Measurements from ENCODE around the gene CKAP5. TPM values are rescaled to one million over a fixed set of nuclear protein-coding genes. Genes with fewer than 3 reads are reported as not detected.

CKAP5 gene
- total RNA-seq, 2 donors from 2014 or later = 98.1 to 164 TPM

DNA sequence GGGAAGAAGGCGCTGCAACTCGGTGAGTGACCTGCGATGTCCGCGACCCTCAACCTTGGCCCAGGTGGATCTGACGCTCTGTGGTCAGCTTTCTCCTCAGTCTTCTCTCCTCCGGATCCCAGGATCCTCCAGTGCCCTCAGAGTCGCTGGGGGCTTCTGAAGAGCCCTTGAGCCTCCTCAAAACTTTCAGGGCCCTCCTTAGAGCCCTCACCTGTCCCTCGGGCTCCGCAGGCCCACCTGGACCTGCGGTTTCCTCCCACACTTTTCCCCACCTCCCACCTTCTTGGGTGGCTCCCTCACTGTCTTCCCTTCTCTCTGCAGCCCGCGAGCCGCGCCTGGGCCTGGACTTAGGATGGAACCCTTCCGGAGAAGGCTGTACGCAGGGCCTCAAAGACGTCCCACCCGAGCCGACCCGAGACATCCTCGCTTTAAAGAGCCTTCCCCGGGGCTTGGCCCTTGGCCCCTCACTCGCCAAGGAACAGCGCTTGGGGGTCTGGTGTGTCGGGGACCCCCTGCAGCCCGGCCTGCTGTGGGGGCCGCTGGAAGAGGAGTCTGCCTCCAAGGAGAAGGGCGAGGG lies 144.9 kb downstream of the CKAP5 start:
- H3K36me3 Mint-ChIP-seq = no peaks in the 10 kb centered on the region
- ATAC-seq (no peak), DNase-seq (ENCODE audit: low spot score) (no peak)
- peak overlapping the region; percentile 93 to 97 for H3K27ac Mint-ChIP-seq
- peak overlapping the region; percentile 93 for H3K4me3 Mint-ChIP-seq
- no peaks in the 10 kb centered on the region for H3K27me3 Mint-ChIP-seq
- H3K4me1 Mint-ChIP-seq (ENCODE audit: low read depth in 2 of 2) = peaks cover 35 to 39% of the 10 kb centered on the region in 2 donors
- no peaks in the 10 kb centered on the region for H3K9me3 Mint-ChIP-seq

DNA sequence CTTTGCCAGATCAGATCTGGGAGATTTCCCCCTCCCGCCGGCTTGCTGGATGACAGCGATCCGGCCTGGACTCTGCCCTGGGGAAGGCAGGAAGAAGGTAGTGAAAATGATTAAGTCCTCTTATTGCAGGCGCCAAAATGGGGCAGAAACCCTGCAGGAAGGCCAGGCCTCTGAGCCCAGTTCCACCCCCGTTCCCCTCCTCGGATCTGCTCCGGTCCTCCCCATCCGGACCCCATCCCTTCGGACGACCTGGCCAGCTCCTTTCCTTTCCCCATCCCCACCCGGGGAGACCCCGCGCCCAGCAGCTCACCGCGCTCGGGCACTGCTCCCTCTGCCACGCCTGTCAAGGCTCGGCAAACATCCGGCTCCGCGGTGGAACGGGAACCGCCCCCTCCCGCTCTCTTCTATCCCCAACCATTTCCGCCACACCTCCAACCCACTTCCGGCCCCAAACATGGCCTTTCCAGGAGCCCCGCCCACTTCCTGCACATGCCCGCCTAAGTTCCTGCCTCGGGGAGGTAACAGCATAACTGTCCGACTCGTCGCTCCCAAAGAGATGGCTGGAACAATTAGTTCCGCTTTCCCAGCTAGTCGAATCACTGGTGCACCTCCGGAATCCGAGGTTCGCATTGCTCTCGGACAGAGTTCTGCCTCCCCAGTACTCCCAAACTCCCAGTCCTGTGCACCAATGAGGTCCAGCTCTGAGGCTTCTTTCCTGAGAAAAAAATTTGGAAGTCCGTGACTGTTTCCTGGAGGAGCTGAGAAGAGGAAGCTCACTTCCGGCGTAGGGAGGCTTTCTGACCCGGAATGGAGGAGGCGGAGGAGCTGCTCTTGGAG lies 145.6 kb downstream of the CKAP5 start, which contains the start of the genes ARHGAP1 and ZNF408:
Gene ARHGAP1 (minus strand): TSS at position 379 of the 837 bp plus-strand sequence. CDS start 4,512 bp downstream, outside the sequence.
Gene ZNF408 (plus strand): TSS at position 791 of the 837 bp plus-strand sequence. CDS start 17 bp downstream, at position 808.
- peak; percentile 100 for DNase-seq (ENCODE audit: low spot score)
- peak within 1 kb of the TSS; percentile 93 to 97 for H3K27ac Mint-ChIP-seq
- H3K4me1 Mint-ChIP-seq (ENCODE audit: low read depth in 2 of 2) = peaks cover 39 to 40% of the 10 kb centered on the region in 2 donors
- H3K36me3 Mint-ChIP-seq = no peaks in the 10 kb centered on the region
- H3K27me3 Mint-ChIP-seq = no peaks in the 10 kb centered on the region
- ATAC-seq = peak; percentile 96 to 97
- H3K9me3 Mint-ChIP-seq = no peaks in the 10 kb centered on the region
- peak within 1 kb of the TSS; percentile 93 for H3K4me3 Mint-ChIP-seq

DNA sequence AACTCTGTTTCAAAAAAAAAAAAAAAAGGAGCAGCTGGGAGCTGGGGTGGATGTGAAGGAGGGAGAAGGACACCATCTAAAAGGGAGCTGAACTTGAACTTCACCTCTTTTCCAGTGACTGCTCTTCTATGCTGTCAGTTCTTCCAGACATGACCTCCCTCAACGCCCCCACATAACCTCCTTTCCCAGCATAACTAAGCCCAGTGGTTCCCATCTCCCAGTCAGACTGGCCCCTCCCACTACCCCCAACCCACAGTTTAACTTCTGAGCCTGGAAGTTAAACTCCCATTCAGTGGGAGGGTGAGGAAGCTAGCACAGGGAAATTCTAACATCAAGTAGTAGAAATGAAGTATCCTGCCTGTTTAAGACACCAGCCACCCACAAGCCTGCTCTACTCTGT lies 147.5 kb downstream of the CKAP5 start:
- H3K9me3 Mint-ChIP-seq = no peaks in the 10 kb centered on the region
- DNase-seq (ENCODE audit: low spot score) (no peak), ATAC-seq (no peak)
- peak overlapping the region; percentile 93 to 97 for H3K27ac Mint-ChIP-seq
- H3K4me1 Mint-ChIP-seq (ENCODE audit: low read depth in 2 of 2) = peaks cover 43 to 48% of the 10 kb centered on the region in 2 donors
- H3K27me3 Mint-ChIP-seq = no peaks in the 10 kb centered on the region
- no peaks in the 10 kb centered on the region for H3K36me3 Mint-ChIP-seq
- peak overlapping the region; percentile 93 for H3K4me3 Mint-ChIP-seq

DNA sequence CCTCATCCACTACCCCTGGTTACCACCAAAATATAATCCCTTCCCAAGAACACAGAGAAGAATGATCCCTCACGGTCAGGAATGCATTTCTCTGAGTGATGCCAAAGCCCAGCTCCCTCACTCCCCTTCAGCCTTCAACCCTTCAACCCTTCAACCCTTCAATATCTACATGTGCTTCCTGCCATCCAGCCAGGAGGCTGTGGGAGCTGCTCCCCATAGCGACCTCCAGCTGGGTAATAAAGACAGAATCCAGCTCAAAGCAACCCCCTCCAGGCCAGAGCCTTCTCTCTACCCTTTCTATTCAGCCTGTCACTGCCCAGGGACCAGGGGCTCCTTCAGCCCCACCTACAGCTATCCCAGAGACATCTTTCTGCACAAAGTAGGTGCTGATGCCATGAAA lies 148.4 kb downstream of the CKAP5 start:
- ATAC-seq (no peak), DNase-seq (ENCODE audit: low spot score) (no peak)
- Mint-ChIP-seq H3K9me3 (no peaks in the 10 kb centered on the region), H3K36me3 (no peaks in the 10 kb centered on the region), H3K27ac (peak overlapping the region; percentile 8 to 97), H3K4me3 (no peak overlapping the region), H3K27me3 (no peaks in the 10 kb centered on the region), H3K4me1 (ENCODE audit: low read depth in 2 of 2) (peaks cover 37 to 42% of the 10 kb centered on the region in 2 donors)

DNA sequence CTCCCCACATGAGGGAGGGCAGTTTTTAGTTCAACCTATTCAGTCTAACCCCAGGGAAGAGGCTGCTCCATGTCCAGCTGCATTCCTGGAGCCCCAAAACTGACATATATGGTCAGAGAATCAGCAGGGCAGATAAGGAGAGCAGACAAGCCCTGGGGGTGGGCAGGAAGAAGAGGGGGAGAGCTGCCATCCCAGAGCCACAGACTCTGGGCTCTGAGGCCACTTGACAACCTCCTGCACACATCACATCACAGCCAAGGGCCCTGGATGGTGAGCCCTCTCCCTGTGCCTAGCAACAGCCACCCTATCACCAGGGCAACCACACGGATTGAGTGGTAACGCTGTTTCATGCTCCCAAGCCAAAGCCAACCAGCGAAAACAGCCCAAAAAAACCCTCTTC lies 148.8 kb downstream of the CKAP5 start:
- Mint-ChIP-seq H3K4me1 (ENCODE audit: low read depth in 2 of 2) (peaks cover 33 to 38% of the 10 kb centered on the region in 2 donors), H3K27ac (peak overlapping the region; percentile 8 to 97), H3K9me3 (no peaks in the 10 kb centered on the region), H3K27me3 (no peaks in the 10 kb centered on the region), H3K36me3 (no peaks in the 10 kb centered on the region), H3K4me3 (no peak overlapping the region)
- DNase-seq (ENCODE audit: low spot score) (no peak), ATAC-seq (no peak)

DNA sequence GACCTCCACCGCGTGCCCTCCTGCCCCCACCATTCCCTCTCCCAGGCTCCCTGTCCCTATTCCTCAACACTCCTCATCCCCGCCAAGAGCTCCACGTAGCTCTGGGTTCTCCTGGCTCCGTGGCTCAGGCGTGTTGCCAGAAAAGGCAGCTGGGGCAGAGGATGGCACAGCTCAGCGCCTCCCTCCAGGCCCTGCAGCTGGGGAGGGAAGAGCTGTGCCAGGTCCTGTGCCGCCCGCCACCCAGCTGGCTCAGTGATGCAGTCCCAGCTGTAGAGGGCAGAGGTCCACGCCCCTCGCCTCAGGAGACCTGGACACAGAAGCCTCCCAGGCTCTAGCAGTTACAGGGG lies 149.9 kb downstream of the CKAP5 start:
- no peaks in the 10 kb centered on the region for H3K27me3 Mint-ChIP-seq
- no peaks in the 10 kb centered on the region for H3K36me3 Mint-ChIP-seq
- ATAC-seq (no peak), DNase-seq (ENCODE audit: low spot score) (no peak)
- no peak overlapping the region for H3K4me3 Mint-ChIP-seq
- peaks cover 24 to 31% of the 10 kb centered on the region in 2 donors for H3K4me1 Mint-ChIP-seq (ENCODE audit: low read depth in 2 of 2)
- H3K27ac Mint-ChIP-seq = peak overlapping the region in 1 of 2 donors; percentile 65
- no peaks in the 10 kb centered on the region for H3K9me3 Mint-ChIP-seq

DNA sequence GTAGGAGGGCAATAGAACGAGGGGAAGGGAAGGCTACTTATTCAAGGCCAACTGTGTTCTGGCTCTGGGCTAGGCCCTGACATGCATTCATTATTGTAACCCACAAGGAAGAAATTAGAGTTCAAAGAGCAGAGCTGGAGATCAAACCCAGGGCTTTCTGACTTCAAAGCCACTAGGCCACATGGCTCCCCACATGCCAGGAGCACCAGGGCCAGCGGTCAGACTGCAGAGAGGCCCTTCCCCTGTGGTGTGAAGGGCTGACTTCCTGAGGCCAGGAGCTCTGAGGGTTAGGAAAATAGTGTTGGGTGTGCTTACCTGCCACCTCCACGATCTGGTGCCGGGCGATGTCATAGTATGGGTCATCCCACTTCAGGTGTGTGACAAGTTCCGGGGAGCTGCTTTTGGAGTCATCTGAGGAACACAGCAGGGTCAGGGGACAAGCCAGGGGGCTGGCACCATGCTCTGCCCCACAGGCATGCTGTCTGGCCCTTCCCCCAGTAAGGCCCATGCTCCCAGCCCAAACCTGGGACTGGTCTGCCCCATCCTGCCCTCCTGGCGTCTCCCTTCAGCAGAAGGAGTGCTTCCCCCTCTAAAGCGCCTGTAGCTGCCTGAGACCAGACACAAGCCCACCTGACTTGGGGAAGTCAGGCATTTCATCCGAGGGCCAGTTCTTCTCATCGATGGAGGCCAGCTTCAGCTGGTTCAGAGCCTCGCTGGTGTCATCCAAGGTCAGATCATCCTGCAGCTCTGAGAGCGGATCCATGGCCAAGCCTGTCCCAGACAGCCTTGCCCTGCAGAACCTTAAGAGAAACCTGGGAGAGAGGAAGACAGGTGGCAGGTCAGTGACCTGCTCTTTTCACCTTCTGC lies 150.5 kb downstream of the CKAP5 start:
- ATAC-seq (no peak), DNase-seq (ENCODE audit: low spot score) (no peak)
- Mint-ChIP-seq H3K27ac (peak overlapping the region in 1 of 2 donors; percentile 80), H3K4me3 (no peak overlapping the region), H3K9me3 (no peaks in the 10 kb centered on the region), H3K4me1 (ENCODE audit: low read depth in 2 of 2) (peaks cover 23 to 28% of the 10 kb centered on the region in 2 donors), H3K27me3 (no peaks in the 10 kb centered on the region), H3K36me3 (no peaks in the 10 kb centered on the region)

DNA sequence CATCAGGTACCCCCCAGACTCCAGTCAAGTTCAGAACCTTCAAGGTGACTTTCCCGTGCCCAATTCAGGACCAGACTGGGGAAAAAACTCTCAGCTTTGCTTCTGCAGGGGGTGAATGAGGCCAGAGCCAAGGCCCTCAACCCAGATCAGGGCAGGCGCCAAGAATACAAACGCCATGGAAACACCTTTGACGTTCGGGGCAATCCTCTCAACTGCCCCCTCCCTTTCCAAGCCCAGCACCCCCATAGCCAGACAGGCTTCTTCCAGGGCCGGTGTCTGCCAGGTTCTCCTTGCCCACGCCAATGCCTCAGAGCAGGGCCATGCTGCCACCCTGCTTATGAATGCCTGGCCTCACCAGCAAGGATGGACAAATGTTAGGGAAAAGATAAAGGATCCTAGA lies 151.5 kb downstream of the CKAP5 start:
- H3K4me3 Mint-ChIP-seq = no peak overlapping the region
- no peaks in the 10 kb centered on the region for H3K36me3 Mint-ChIP-seq
- peaks cover 23 to 26% of the 10 kb centered on the region in 2 donors for H3K4me1 Mint-ChIP-seq (ENCODE audit: low read depth in 2 of 2)
- DNase-seq (ENCODE audit: low spot score) (no peak), ATAC-seq (no peak)
- H3K27ac Mint-ChIP-seq = peak overlapping the region in 1 of 2 donors; percentile 80
- H3K9me3 Mint-ChIP-seq = no peaks in the 10 kb centered on the region
- H3K27me3 Mint-ChIP-seq = no peaks in the 10 kb centered on the region

DNA sequence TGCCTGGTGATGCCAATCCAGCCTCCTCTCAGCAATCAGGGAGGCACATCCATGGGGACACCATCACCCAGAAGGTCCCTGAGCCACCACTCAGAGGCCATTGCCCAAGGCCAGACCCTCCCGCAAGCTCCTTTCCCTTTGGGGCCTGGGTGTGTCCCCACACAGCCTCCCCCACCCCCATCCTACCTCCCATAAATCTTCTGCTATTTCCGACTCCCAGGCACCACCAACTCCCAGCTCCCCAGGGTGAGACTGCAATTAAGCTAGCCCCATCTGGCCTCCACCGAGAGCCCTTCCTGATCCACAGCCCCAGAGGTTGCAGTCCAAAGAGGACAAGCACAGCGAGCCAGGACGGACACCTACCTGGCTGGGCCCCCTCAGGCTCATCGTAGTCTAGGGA lies 152.0 kb downstream of the CKAP5 start:
- DNase-seq (ENCODE audit: low spot score) = no peak
- Mint-ChIP-seq H3K9me3 (no peaks in the 10 kb centered on the region), H3K36me3 (no peaks in the 10 kb centered on the region), H3K4me1 (ENCODE audit: low read depth in 2 of 2) (peaks cover 21 to 25% of the 10 kb centered on the region in 2 donors), H3K4me3 (no peak overlapping the region), H3K27me3 (no peaks in the 10 kb centered on the region), H3K27ac (peak overlapping the region in 1 of 2 donors; percentile 80)
- ATAC-seq = no peak

DNA sequence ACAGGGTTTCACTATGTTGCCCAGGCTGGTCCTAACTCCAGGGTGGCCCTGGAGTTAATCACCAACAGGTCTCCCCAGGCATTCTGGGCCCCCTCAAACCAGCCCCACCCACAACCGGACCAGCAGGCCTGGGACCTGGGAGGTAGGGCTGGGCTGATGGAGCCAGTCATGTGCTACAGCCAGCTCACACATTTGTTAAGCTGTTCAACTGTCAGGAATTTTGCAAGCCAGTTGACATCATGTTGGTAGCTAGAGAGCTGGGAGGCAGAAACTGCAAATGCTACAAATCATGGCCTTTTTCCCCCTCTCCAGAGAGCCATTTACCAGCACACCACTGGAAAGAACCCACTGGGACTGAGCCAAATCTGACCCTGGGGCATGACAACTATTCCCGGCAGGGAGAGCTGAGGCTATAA lies 152.5 kb downstream of the CKAP5 start:
- no peak for ATAC-seq
- H3K27ac Mint-ChIP-seq = peak overlapping the region in 1 of 2 donors; percentile 80

More for the DNA sequence above, 152.5 kb downstream of the CKAP5 start:
- Mint-ChIP-seq H3K36me3 (no peaks in the 10 kb centered on the region), H3K27me3 (no peaks in the 10 kb centered on the region), H3K9me3 (no peaks in the 10 kb centered on the region), H3K4me3 (no peak overlapping the region), H3K4me1 (ENCODE audit: low read depth in 2 of 2) (peaks cover 18 to 26% of the 10 kb centered on the region in 2 donors)
- DNase-seq (ENCODE audit: low spot score) = no peak

Other genes starting within 250 kb of the CKAP5 start
- 1 to 10 TPM; 6.2 to 6.4 TPM for gene HARBI1, start 229.1 kb downstream of the CKAP5 start, total RNA-seq
- gene ATG13, start 228.7 kb downstream of the CKAP5 start, total RNA-seq = 10 to 100 TPM; 93.9 to 96.6 TPM
- 10 to 100 TPM; 66.6 to 68.9 TPM for gene ARHGAP1, start 145.7 kb downstream of the CKAP5 start, total RNA-seq
- 10 to 100 TPM; 14.4 to 15.0 TPM for gene ZNF408, start 145.2 kb downstream of the CKAP5 start, total RNA-seq
- under 1 TPM in 1 of 2 donors, not detected in 1; 0.17 TPM for gene F2, start 127.1 kb downstream of the CKAP5 start, total RNA-seq
- 1 to 10 TPM in 1 of 2 donors, under 1 TPM in 1; 0.90 to 2.6 TPM for gene LRP4, start 72.3 kb upstream of the CKAP5 start, total RNA-seq
- gene CSTPP1, start 90.5 kb upstream of the CKAP5 start, total RNA-seq = 10 to 100 TPM; 20.9 to 23.8 TPM